ENCODE results near the gene RPL29.

The RPL29 gene

DNA sequence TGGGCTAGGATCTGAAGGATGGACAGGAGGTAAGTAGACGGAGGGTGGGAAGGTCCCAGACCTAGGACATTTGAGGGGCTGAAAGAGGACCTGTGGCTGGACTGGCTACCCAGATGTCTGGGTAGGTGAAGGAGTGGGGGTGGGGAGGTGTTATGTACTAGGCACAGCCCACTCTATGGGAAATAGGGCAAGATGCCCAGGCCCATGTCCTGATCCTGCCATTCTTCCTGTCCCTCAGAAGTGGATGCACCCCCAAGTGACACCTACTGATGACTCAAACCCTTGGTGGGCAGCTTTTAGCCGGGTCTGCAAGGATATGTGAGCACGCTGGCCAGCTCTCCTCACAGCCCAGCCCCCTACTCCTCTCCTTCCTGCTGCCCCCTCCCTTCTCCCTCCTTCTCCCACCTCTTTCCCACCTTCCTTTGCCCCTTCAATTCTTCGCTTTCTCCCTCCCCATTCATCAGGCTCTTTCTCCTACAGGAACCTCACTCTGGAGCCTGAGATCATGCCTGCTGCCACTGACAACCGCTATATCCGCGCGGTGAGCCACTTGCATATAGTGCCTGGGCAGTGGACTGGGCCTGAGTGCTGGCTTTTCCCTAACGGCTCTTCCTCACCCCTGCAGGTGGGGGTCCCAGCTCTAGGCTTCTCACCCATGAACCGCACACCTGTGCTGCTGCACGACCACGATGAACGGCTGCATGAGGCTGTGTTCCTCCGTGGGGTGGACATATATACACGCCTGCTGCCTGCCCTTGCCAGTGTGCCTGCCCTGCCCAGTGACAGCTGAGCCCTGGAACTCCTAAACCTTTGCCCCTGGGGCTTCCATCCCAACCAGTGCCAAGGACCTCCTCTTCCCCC is 7.2 kb downstream of the RPL29 start:
- Histone ChIP-seq H3K9ac (ENCODE audit: low read depth, low read length) (no peak overlapping the region), H3K4me1 (ENCODE audit: insufficient read depth, low read length) (peaks cover 5% of the 10 kb centered on the region; the same call in 1 of the 2 replicates), H3K9me3 (ENCODE audit: control insufficient read depth, insufficient read depth, low read length) (no peaks in the 10 kb centered on the region), H3K36me3 (ENCODE audit: insufficient read depth, low read length) (peaks cover 1% of the 10 kb centered on the region; the same call in 1 of the 2 replicates)

DNA sequence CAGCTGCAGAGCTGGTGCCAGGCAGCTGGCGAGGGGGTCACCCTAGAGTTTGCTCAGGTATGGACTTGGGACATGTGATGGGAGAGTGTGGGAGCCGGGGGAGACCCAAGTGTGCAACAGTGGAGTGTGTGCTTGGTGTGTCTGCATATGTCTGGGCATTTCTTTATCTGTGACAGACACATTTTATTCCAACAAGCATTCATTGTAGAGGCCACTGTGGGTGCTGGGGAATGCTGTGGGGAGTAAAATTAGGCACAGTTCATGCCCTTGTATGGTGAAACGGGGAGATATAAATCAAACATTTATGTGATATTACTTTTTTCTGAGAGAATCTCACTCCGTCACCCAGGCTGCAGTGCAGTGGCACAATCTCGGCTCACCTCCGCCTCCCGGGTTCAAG is 8.1 kb downstream of the RPL29 start:
- Histone ChIP-seq H3K9me3 (ENCODE audit: control insufficient read depth, insufficient read depth, low read length) (no peaks in the 10 kb centered on the region), H3K36me3 (ENCODE audit: insufficient read depth, low read length) (no peaks in the 10 kb centered on the region), H3K9ac (ENCODE audit: low read depth, low read length) (no peak overlapping the region), H3K4me1 (ENCODE audit: insufficient read depth, low read length) (peaks cover 5% of the 10 kb centered on the region; the same call in 1 of the 2 replicates)

DNA sequence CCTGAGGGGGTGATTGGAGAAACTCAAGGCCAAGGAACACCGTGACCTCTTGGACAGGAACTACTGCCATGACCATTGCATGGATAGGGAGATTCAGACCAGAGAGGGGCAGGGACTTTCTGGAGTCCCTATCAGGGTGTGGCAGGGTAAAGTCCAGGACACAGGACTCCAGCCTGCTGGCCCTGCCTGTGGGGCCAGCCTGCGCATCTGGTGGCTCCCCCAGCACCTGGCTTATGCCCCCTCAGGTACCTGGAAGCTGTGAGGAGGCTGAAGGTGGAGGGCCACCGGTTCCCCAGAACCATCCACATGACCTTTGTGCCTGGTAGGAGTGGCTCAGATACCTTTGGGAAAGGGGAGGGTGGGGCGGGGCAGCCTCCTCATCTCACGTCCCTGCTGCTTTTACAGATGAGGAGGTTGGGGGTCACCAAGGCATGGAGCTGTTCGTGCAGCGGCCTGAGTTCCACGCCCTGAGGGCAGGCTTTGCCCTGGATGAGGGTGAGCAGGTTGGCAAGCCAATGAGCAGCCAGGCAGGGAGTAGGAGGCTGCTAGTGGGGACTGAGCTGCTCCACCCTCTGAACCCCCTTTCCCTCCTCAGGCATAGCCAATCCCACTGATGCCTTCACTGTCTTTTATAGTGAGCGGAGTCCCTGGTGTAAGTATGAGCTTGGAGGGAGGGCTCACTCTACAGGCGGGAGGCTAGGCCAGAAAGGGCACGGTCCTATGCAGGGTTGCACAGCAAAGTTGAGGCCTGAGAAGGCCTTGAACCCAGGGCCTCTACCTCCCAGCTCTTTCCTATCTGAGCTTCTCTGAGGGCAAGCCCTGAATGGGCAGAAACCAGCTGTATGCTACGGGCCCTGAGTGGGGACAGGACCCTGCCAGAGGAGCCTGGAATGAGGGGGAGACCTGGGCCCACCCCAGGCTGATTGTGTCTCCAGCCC is 9.4 kb downstream of the RPL29 start:
- Histone ChIP-seq H3K36me3 (ENCODE audit: insufficient read depth, low read length) (no peaks in the 10 kb centered on the region), H3K9me3 (ENCODE audit: control insufficient read depth, insufficient read depth, low read length) (no peaks in the 10 kb centered on the region), H3K4me1 (ENCODE audit: insufficient read depth, low read length) (peaks cover 5% of the 10 kb centered on the region; the same call in 1 of the 2 replicates), H3K9ac (ENCODE audit: low read depth, low read length) (no peak overlapping the region)

DNA sequence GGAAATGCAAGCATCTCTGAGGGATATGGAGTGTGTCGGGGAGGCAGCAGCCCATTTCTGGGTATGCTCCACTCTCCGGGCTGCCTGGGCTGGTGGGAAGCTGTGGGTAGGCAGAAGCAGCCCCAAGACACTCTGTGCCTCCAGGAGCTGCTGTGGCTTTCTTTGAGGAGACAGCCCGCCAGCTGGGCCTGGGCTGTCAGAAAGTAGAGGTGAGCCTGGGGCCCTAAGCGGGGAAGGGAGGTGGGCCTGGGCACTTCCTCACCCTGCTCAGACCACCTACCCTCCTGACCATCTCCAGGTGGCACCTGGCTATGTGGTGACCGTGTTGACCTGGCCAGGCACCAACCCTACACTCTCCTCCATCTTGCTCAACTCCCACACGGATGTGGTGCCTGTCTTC is 10.6 kb downstream of the RPL29 start:
- no peak overlapping the region for H3K9ac ChIP-seq (ENCODE audit: low read depth, low read length)
- no peaks in the 10 kb centered on the region for H3K36me3 ChIP-seq (ENCODE audit: insufficient read depth, low read length)
- no peaks in the 10 kb centered on the region for H3K9me3 ChIP-seq (ENCODE audit: control insufficient read depth, insufficient read depth, low read length)
- peaks cover 5% of the 10 kb centered on the region; the same call in 1 of the 2 replicates for H3K4me1 ChIP-seq (ENCODE audit: insufficient read depth, low read length)

DNA sequence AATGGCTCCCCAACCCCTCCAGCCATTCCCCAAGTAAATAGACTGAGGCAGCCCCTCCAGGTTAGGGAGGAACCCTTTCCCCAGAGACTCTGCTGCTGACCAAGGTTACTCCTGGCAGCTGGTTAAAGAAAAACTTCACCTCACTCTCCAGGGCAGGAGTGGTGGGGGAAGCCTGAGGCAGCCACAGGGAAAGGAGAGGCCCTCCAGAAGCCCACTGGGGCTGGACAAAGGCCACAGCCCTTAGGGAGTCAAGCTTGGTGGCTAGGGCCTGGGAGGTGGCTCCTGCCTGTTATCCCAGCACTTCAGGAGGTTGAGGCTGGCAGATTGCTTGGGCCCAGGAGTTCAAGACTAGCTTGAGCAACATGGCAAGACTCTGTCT is 11.4 kb downstream of the RPL29 start:
- H3K36me3 ChIP-seq (ENCODE audit: insufficient read depth, low read length): no peaks in the 10 kb centered on the region
- H3K9me3 ChIP-seq (ENCODE audit: control insufficient read depth, insufficient read depth, low read length): no peaks in the 10 kb centered on the region
- H3K9ac ChIP-seq (ENCODE audit: low read depth, low read length): no peak overlapping the region
- peaks cover 5% of the 10 kb centered on the region; the same call in 1 of the 2 replicates for H3K4me1 ChIP-seq (ENCODE audit: insufficient read depth, low read length)

DNA sequence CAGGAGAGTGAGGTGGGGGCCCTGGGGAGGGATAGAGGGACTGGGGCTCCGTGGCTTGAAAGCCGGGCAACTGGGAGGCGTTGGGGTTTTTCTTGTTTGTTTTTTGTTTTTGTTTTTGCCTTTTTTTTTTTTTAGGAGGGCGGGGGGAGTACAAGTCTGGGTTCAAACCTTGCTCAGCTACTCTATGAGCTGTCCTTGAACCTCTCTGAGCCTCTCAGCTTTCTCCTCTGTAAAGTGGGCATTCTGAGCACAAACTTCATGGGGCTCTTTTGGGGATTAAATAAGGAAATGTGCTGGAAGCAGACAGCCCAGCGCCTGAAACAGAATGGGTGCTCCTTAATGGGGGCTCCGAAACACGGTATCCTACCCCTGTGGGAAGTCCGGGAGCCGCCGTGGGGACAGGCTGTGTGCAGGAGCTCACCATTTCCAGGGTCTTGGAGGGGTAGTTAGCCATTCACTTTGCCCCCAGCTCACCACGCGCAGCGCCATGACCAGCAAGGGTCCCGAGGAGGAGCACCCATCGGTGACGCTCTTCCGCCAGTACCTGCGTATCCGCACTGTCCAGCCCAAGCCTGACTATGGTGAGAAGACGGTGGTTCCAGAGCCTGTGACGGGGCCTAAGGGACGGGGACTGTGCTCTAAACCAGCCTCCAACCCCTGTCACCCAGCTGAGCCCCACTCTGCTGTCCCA is 12.0 kb downstream of the RPL29 start:
- Histone ChIP-seq H3K9ac (ENCODE audit: low read depth, low read length) (peak overlapping the region; percentile 77), H3K4me1 (ENCODE audit: insufficient read depth, low read length) (peaks cover 5% of the 10 kb centered on the region; the same call in 1 of the 2 replicates), H3K9me3 (ENCODE audit: control insufficient read depth, insufficient read depth, low read length) (no peaks in the 10 kb centered on the region), H3K36me3 (ENCODE audit: insufficient read depth, low read length) (no peaks in the 10 kb centered on the region)

DNA sequence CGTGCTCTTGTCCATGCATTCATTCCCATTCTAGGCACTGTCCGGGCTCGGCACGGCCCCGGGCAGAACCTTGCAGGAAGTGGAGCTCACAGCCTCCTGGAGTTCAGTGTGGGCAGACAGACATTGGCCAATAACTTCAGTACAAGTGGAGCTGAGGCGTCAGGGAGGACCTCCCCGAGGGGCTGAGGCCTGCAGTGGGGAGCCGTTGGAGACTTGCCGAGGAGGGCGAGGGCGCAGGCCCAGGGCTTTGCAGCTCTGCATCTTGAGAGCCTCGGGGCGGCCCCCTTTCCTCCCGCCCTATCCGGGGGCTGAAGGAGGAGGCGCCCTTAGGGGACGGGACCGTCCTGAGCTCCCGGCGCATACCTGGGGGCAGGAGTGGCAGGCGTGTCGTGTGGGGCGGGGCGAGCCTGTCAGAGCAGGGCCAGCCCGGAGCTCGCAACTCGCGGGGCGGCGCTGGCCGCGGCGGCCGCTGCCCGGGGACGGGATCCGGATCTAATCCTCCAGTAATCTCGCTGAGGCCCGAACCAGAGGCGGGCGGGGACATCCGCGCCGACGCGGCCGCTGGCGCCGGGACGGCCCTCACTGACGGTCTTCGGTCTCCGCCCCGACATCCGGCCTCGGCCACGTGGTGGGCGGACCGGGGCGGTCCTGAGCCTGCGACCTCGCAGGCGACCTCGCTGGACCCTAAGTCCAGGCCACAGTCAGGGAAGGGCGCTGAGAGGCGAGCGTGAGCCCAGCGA is 12.7 kb downstream of the RPL29 start, which contains the start of gene ACY1:
Gene ACY1, plus strand, starts transcription at position 698 of the 740 bp plus-strand sequence. CDS start 530 bp downstream, outside the sequence.
- Histone ChIP-seq H3K36me3 (ENCODE audit: insufficient read depth, low read length) (no peaks in the 10 kb centered on the region), H3K4me1 (ENCODE audit: insufficient read depth, low read length) (peaks cover 5% of the 10 kb centered on the region; the same call in 1 of the 2 replicates), H3K9me3 (ENCODE audit: control insufficient read depth, insufficient read depth, low read length) (no peaks in the 10 kb centered on the region), H3K9ac (ENCODE audit: low read depth, low read length) (peak within 1 kb of the TSS; percentile 77)

DNA sequence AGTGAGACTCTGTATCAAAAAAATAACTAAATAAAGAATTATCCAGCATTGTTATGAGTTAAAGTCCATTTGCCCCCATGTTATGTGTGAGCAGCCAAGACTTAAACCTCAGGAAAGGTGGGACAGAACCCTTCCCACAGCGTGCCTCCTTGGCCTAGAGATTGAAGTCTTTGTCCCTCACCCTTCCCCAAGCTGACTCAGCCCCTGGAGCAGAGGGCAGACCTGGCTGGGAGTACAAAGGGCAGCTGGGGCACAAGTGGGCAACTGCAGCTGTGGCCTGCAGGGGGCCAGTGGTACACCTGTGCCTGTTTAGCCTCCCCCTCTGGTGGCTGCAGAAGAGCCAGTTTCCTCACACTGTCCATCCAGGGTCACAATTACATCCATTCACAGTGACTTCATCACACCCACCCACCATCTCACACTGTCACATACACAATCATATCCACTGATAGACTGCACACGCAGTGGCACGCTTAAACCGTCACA is 13.3 kb downstream of the RPL29 start:
- H3K4me1 ChIP-seq (ENCODE audit: insufficient read depth, low read length): peaks cover 5% of the 10 kb centered on the region; the same call in 1 of the 2 replicates
- no peaks in the 10 kb centered on the region for H3K9me3 ChIP-seq (ENCODE audit: control insufficient read depth, insufficient read depth, low read length)
- H3K36me3 ChIP-seq (ENCODE audit: insufficient read depth, low read length): no peaks in the 10 kb centered on the region
- H3K9ac ChIP-seq (ENCODE audit: low read depth, low read length): peak overlapping the region; percentile 77

DNA sequence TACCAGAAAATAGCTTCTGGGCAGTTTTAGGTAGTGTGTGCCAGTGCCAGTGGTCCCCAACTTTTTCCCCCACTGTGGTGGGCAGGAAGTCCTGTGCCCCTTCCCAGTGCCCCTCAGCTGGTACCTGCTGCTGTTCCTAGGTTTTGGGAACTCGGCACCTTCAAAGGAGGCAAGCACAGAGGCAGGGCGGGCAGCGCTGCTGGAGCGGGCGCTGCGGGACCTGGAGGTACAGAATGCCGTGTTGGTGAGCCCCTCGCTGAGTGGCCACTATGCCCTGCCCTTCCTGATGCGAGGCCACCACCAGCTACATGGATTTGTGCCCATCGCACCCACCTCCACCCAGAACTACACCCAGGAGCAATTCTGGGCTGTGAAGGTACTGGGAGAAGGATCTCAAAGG is 15.4 kb downstream of the RPL29 start:
- Histone ChIP-seq H3K9ac (ENCODE audit: low read depth, low read length) (no peak overlapping the region), H3K36me3 (ENCODE audit: insufficient read depth, low read length) (no peaks in the 10 kb centered on the region), H3K4me1 (ENCODE audit: insufficient read depth, low read length) (peaks cover 10% of the 10 kb centered on the region; the same call in 1 of the 2 replicates), H3K9me3 (ENCODE audit: control insufficient read depth, insufficient read depth, low read length) (no peaks in the 10 kb centered on the region)

DNA sequence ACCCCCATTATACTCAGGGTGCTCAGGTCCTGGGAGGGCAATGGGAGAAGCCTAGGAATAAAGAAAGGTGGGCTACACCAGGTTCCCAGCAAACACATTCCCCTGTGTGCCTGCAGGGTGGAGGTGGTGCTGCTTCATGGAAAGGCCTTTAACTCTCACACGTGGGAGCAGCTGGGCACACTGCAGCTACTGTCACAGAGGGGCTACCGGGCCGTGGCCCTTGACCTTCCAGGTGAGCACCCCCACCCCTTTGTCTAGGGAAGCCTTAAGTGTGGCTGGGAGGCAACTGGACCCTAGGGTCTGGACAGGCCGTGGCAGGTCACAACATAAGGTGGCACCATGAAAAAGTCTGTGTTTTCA is 17.6 kb downstream of the RPL29 start:
- Histone ChIP-seq H3K36me3 (ENCODE audit: insufficient read depth, low read length) (no peaks in the 10 kb centered on the region), H3K9me3 (ENCODE audit: control insufficient read depth, insufficient read depth, low read length) (no peaks in the 10 kb centered on the region), H3K4me1 (ENCODE audit: insufficient read depth, low read length) (peaks cover 5% of the 10 kb centered on the region; the same call in 1 of the 2 replicates), H3K9ac (ENCODE audit: low read depth, low read length) (no peak overlapping the region)

DNA sequence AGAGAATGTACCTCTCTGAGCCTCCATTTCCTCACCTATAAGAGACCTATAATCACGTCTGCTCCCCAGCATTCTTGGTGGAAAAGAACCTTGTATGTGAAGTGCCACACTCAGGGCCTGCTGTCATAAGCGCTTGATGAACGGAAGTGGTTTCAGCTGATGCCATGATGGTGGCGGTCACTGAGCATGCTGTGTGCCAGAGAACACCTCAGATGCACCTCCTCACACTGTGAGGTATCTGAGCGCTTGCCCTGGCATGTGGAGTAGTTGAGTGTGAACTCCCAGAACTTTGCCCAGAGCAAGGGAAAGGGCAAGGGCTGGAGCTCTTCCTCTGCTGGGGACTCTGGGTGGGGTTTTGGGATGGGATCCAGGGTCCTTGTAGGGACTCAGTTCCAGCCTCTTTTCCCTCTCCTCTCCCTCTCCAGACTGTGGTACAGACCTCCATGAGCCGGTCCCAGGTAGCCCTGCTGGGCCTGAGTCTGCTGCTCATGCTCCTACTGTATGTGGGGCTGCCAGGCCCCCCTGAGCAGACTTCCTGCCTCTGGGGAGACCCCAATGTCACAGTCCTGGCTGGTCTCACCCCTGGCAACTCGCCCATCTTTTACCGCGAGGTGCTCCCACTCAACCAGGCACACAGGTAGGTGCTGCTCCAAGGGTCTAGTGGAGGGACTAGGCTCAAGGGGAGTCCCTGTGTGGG is 18.1 kb downstream of the RPL29 start:
- Histone ChIP-seq H3K9me3 (ENCODE audit: control insufficient read depth, insufficient read depth, low read length) (no peaks in the 10 kb centered on the region), H3K9ac (ENCODE audit: low read depth, low read length) (no peak overlapping the region), H3K36me3 (ENCODE audit: insufficient read depth, low read length) (no peaks in the 10 kb centered on the region), H3K4me1 (ENCODE audit: insufficient read depth, low read length) (peaks cover 5% of the 10 kb centered on the region; the same call in 1 of the 2 replicates)

DNA sequence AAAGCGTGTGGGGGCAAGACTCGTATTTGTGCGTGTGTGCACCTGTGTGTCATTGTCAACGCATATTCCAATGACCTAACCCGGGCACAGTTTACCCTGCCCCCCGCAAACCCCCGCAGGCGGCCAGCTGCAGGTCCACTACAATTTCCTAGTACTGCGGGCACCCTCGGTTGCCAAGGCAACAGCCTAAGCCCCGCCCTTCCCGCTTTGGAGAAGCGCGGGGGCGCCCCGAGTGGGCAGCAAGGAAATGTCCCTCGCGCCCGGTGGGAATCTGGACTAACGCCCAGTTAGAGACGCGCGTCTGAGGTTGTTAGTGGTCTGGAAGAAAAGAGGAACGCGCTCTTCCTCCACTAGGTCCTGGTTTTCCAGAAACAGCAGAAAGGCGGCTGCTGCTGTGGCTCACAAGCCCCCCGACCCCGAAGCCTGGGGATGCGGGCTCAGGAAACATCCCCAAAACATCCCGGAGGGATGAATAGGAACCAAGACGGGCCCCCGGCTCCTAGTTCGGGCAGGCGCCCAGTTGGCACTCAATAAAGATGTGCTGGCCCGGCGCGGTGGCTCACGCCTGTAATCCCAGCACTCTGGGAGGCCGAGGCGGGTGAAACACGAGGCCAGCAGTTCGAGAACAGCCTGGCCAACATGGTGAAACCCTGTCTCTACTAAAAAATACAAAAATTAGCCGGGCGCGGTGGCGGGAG is 19.7 kb downstream of the RPL29 start:
- H3K9ac ChIP-seq (ENCODE audit: low read depth, low read length): peak overlapping the region; percentile 47; the same call in 1 of the 2 replicates
- no peaks in the 10 kb centered on the region for H3K9me3 ChIP-seq (ENCODE audit: control insufficient read depth, insufficient read depth, low read length)
- H3K36me3 ChIP-seq (ENCODE audit: insufficient read depth, low read length): no peaks in the 10 kb centered on the region
- peaks cover 5% of the 10 kb centered on the region; the same call in 1 of the 2 replicates for H3K4me1 ChIP-seq (ENCODE audit: insufficient read depth, low read length)
